GM18861 (cell line): ENCODE data around the gene PRPSAP2.

ENCODE experiments used
- ATAC-seq: cut with Tn5 transposase; IDR thresholded peaks from one replicate; pipeline ENCODE4 v1.9.1; 2021; ENCODE audit not compliant: unreplicated experiment

Gene PRPSAP2

DNA sequence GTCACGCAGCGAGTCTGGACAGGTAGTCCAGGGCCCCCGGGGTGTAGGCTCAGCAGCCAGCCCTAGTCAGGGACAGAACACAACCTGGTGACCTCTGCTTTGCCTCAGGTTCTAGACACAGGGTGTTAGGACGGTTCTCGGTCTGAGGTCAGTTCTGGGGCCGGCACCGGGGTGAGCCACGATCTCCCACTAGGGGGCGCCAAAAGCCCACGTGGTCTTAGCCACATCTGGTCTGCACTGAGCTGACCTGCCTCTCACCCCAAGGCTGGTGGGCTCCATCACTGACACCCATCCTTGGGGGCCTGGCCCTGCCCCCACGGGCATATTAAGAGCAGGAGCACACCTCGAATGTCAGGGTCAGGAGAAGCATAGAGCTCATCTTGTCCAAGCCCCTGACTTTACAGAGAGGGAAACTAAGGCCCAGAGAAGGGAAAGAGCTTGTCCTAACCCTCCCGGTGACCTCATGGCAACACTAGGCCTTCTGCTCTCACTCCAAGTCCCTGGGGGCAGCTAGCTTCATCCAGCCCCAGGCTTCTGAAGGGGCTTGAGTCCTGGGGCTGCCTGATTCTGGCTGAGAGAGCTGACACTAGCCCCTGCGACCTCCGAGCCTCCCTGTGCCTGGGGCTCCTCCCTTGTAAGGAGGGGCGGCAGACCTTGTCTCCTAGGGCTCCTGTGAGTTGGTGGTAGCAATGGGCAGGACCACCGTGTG lies 103.0 kb downstream of the PRPSAP2 start:
- no peak for ATAC-seq

DNA sequence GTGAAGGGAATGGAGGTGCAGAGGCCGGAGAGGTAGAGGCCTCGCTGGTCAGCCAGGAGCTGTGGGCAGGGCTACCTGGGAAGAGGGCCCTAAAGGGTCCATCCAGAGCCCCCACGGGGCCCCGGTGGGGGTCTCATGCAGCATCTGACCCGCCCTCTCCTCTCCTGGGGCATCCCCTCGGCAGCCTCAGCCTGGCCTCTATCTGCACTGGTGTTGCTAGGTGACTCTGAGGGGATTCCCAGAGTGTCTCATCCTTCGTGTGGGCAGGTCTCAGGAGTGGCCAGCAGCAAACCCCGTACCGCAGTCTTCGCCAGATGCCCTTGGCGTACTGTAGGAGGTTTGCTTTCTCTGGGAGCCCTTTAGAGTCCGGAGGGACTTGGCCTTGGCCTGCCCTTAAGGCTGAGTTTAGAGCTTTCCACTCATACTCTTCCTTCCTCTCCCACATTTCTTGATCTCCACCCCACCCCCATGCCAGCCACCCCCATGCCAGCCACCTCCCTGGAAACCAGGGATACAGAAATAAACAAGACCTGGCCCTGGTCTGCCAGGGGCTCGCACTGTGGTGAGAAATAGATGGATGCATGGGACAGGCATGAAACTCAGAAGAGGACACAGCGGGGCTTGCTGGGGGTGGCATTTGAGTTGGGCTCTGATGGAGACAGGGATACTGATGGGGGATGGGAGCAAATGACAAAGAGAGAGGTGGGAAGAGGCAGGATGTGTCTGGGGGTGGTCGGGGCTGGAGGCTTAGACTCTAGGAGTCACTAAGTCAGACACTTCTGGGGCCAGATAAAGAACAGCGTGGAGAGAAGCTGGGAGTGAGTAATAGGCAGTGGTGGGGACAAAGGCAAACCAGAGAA lies 103.9 kb downstream of the PRPSAP2 start:
- ATAC-seq = no peak

DNA sequence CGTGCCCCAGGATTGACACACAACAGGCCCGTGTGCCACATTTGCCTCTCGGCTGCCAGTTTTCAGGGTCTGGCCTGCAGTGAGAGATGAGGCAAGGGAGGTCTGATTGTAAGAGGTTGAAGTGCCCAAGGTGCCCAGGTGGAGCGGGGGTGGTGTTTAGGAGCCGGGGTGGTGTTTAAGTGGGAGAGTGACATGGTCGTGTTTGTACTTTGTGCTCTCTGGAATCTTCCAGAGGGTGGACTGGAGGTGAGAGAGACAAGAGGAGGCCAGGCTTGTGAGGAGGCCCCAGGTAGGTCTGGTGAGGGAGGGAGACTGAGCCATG lies 104.5 kb downstream of the PRPSAP2 start:
- ATAC-seq = no peak

DNA sequence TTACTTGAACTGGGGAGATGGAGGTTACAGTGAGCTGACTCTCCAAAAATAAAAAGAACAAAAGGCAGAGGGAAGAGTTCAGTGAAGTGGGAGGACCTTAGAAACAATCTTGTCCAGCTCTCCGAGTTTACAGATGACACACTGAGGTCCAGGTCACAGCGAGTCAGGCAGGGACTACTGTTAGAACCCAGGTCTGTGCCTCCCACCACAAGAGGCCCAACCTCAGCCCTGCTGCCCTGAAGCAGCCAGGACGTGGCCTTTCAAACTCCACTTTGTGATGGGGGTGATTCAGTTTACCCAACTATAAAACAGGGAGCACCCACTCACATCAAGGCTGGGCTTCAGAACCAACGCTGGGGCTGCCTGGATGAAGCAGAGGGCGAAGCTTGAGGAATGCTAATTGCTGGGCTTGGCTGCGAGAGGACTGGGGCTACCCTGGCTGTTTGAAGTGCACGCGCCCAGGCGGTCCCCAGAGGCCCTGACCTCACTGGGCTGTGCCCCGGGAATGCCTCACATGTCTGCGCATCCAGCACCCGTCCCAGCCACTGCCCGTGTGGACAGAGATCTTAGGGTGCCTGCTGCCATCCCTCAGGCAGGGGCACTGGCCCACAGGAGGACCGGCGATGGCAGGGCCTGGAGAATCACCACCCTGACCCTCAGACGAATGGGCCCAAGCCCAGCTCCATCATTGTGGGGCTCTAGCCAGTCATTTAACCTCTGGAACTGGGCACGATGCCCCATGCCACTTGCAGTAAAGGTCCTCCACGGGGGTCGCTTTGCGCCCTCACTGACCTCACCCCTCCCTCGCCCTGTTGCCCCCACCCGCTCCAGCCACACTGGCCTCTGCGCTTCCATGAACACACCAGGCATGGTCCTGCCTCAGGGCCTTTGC lies 105.4 kb downstream of the PRPSAP2 start:
- no peak for ATAC-seq

DNA sequence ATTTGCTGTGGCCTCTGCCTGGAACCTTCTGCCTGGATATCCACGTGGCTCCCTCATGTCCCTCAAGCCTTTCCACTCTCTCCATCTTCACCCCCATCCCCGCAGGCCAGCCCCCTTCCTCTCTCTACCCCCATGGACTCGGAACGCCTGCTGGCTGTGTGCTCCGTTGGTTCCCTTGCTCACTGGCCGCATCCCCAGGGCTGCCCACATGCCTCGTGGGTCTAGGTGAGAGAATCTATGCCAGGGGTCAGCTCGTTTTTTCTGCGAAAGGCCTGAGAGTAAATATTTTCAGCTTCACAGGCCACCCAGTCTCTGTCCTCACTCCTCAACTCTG lies 106.1 kb downstream of the PRPSAP2 start:
- ATAC-seq = no peak

DNA sequence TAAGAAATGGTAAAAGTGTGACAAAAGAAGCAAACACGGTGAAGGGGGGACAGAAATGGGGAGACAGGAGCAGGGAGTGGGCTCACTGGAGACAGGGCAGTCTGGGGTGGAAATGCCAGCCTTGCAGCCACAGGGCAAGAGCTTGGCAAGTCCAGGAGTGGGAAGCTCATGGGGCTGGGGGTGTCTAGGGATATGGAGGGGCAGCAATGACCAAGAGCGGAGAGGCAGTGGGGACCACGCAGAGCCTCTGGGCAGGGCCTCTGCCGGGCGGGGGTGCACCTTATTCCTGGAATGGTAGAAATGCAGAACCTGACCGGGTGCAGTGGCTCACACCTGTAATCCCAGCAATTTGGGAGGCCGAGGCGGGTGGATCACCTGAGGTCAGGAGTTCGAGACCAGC lies 106.6 kb downstream of the PRPSAP2 start:
- no peak for ATAC-seq

DNA sequence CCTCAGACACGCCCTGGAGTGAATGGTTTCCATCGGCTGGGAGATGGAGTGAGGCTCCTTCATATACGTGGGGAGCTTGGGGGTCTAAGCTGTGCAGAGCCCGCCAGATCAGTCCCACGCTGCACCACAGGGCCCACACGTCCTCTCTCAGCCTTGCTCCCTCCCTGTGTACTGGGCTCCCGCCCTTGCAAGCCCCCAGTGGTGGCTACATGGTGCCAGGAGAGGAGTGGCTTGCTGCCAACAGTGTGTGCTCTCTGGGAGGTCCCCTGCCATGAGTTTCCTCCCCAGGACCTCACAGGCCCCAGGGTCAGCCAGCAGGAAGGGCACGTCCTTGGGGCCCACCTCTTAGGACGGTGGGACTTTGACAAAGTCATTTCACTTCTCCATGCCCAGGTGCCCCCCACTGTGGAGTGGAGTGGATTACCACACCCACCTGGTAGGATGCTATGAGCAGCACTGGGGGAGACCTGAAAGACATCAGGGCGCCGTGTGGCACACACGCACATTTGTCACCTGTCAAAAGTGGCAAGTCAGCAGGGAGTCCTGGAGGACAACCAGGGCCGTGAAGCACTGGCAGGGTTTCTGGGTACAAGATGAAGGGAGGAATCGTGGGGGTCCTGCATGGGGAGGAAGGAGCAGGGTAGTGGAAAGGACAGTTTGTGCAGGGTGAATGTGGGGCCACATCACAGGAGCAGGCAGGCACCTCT lies 107.8 kb downstream of the PRPSAP2 start:
- no peak for ATAC-seq

DNA sequence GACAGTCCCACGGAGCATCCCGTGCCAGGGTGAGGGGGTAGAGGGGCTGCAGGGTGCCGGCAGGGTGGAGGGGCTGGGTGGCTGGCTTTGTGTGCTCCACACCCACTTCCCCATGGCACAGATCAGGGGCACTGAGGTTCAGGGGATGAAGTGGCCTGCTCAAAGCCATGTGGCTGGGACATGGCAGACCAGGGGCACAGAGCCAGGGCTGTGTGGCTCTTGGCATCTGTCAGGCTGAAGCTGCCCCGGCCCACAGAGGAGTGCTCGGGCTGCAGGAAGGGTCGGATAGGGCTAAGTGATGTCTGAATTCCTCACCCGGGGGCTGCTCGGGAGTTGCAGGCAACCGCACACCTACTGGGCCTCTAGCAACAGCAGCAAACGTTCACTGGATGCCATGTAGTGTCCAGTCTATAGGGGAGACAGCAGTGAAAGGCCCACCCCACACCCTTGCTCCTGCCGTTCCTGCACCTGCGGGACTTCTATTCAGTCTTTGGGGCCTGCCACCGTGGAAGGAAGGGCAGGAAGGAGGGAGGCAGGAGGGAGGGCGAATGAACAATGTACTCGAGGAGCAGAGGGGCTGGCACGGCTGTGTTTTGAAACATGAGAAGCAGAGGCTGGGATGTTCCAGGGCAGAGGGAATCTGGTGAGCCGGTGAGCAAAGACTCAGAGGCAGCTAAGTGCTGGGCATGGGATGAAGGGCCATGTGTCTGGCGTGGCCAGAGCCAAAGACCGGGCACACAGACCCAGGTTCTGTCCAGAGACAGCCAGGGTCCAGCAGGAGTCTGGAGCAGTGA lies 109.1 kb downstream of the PRPSAP2 start:
- no peak for ATAC-seq

DNA sequence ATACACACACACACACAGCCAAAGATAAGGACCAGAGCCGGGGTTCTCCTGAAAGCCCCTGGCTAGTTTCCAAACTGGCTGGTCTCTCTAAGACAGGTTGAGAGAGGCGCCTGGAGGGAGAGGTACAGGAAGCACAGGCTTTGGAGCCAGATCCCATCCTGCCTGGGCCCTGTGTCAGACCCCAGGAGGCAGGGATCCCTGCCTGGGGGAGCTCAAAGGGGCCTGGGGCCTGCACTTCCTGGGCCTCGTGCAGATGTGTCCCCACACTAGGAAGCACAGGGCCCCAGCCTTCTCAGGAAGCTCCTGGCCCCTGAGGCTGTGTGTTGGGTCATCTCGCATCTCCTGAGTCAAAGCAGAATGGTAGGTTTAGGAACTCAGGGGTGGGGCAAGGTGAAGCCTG lies 110.0 kb downstream of the PRPSAP2 start:
- no peak for ATAC-seq

DNA sequence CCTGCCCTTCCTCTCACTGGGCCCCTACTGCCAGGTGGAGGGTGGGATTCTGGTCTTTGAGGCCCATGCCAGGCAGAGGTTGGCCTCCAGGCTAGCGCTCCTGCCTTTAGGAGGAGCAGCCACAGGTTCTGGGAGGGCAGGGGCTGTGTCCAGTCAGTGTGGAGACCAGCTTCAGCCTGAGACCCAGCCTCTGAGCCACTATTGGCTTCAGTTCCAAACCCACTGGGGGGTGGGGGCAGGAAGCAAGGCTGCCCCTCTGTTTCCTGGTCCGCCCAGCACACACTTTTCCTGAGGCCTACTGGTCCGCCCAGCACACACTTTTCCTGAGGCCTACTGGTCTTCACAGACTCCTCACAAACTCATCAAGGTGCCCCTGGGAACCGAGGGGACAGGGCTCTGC lies 110.4 kb downstream of the PRPSAP2 start:
- no peak for ATAC-seq

DNA sequence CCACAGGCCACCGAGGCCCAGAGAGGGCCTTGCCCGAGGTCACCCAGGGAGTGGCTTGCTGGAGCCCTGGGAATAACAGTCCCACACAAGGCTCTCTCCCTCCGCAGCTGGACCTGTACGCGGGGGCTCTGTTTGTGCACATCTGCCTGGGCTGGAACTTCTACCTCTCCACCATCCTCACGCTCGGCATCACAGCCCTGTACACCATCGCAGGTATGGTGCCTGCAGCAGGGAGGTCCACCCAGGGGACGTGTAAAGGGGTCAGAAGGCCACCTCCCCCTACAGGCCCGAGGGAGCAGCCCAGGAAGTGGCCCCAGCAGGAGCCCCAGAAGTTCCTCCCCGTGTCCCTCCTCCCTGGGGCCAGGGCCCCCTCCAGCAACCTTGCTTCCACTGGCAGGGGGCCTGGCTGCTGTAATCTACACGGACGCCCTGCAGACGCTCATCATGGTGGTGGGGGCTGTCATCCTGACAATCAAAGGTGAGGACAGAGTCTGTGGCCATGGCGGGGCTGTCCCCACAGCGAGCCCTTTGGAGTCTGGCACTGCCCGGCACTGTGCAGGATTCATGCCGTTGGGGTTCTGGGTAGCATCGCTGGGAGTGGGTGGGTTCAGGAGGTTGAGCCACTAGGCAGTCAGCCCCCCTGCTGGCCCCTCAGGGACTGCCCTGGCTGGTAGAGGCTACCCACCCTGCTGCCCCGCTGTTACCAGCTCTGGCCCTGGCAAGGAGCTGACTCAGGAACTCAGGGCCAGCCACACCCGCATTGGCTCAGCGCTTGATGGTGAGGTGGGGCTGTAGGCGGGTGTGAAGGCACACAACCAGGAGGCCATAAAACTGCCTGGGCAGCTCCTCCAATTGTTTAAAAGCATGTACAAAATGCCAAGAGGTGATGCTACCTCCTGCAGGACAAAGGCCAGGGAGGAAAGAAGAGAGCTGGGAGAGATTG lies 111.3 kb downstream of the PRPSAP2 start:
- no peak for ATAC-seq

DNA sequence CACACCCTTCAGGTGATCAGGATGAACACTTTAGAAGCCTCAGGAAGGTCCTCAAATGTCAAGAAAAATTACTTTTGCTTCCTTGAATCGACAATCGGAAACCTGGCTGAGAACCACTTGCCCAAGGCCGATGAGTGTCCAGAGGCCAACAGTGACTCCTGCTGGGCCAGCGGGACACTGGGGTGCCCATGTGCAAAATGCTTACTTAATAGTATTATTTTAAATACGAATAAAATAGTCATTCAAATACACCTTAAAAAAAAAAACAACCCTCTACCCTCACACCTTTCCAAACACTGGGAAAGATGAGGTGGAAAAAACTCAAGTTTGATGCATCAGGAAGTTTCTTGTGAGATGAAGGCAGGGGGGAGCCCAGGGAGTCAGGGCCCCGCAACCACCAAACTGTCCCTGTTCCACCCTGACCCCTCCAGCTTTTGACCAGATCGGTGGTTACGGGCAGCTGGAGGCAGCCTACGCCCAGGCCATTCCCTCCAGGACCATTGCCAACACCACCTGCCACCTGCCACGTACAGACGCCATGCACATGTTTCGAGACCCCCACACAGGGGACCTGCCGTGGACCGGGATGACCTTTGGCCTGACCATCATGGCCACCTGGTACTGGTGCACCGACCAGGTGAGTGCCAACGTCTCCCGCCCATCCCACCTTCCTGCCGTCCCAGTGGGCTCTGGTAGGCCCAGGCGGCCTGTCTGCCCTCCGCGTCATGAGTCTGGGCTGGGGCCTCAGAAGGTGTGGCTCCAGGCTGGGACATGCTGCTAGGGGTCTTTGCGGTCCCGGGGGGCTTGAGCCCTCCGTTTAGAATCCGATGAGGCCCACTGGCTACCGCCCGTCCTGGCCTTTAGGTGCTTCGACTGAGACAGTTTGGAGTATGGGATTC lies 112.9 kb downstream of the PRPSAP2 start:
- no peak for ATAC-seq

DNA sequence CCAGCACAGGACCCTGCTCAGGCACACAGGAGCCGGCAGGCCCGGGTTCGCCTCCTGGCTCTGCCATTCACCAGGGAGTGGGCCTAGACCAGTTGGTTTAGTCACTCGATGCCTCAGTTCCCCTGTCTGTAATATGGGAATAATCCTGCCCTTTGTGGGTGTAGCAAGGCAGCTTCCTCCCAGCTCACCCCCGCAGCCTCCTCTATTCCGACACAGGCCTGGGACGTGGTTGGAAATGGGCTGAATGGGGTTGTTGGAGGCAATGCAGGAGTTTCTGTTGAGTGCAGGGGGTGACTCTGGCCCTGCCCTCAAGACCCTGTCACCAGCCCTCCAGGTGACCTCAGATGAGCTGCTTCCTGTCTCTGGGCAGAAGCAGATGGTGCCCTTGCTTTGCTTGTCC lies 113.9 kb downstream of the PRPSAP2 start:
- no peak for ATAC-seq

DNA sequence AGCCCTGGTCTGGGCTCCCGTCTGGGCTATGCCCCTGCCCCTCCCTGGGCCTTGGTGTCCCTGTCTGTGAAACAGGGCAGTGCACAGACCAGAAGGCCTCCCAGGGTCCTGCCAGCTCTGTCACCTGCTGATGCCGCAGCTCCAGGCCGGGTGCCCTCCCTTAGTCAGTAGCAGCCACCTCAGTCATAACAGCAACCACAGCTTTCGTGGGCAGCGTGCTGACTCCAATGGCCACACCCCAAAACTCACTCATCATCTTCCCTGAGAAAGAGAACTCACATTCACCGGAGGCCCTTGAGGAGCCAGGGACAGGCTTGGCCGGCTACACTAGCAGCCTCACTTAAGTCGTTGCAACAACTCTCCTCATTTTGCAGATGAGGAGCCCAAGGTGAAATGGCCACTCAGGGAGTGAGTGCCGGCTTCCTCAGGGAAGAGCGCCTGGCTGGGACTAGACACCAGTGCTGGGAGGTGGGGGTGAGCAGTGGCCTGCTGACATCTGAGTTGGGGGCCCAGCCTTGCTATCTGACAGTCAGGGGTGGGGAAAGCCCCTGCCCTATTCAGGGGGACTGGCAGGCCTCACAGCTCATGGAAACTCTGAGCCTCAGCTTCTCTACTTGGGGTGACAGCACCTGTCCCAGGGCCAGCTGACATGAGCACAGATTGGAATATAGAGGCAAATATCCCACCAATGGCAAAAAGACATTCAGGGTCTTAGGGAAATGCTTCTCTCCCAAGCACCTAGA lies 116.6 kb downstream of the PRPSAP2 start:
- no peak for ATAC-seq

DNA sequence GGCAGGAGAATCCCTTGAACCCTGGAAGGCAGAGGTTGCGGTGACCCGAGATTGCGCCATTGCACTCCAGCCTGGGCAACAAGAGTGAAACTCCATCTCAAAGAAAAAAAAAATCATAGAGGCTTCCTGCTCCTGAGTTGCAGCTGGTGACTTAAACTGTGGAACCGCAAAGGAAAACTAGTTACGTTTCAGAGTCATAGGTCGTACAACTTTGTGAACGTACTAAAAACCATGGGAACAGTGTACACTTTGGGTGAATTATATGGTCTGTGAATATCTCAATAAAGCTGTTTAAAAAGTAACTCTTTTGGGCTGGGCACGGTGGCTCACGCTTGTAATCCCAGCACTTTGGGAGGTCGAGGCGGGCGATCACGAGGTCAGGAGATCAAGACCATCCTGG lies 117.7 kb downstream of the PRPSAP2 start:
- ATAC-seq = no peak

DNA sequence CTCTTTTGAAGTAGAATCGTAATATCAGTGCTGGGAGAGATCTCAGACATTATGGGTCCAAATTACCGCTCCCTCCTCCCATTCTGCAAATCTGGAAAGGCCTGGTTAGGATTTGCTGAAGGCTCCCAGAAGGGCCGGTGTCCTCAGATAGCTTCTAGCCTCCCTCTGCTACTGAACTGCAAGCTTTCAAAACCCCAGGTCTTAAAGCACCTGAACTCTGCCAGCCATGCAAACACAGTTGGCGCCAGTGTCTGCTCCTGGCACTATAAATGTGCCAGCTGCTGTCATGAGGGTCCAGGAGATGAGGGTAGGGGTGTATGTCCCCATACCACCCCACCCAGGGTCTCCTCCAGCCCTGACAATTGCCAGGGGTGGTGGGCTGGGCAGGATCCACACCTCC lies 118.3 kb downstream of the PRPSAP2 start:
- ATAC-seq = no peak

DNA sequence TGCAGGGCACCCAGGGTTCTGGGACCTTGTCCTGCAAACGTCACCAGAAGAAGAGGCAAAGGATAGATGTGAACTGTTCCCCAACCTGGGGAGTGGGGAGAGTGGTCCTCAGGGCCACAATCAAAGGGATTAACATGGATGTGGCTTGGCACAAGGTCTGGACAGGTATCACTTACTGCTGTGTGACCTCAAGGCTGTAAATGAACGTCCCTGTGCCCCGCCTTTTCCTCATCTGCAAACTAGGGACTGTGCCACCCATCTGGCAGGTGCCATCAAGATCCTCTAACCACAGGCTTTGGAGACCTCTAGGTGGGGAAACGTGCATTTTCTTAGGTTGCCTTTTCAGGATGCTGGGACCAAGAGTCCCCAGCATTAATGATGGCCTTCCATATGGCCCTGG lies 119.1 kb downstream of the PRPSAP2 start:
- ATAC-seq = no peak

DNA sequence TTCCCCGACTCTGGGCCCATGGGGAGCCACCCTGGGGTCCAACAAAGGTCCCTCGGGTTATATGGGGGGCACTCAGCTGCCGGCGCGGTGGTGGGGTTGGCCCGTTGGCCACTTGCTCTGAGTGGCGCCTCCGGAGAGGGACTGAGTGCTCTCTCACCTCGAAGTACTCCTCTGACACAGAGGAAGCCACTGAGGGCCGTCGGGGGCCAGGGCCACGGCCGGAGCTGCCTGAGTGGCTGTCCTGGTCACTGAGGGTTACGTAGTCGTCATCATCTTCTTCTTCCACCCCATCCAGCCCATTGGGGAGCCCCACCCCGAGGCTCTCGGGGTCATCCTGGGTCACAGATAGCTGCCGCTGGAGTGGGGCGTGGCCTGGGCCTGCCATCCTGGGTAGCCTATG lies 119.7 kb downstream of the PRPSAP2 start:
- no peak for ATAC-seq
